Motor neuron (in vitro differentiated cells): ENCODE results near the gene RNASEL. TPM values are rescaled to one million over a fixed set of nuclear protein-coding genes. Genes with fewer than 3 reads are reported as not detected.

ENCODE experiments used
- total RNA-seq, 8 experiments: library from RNA; unstranded; fragments of 300-600 nt; gene quantifications; 2 replicates each; pipeline versions ENCODE4 v1.2.3 to v1.2.4, GENCODE V29; 2022

RNASEL gene
- total RNA-seq, 8 experiments from 2014 or later, result 2.5 to 7.9 (median 4.8) TPM

Other genes with a start within 250 kb of the RNASEL start
- 100 to 1,000 TPM in 7 of 8 experiments, 10 to 100 TPM in 1; 49.0 to 392 (median 167) TPM for gene GLUL, start 197.5 kb downstream of the RNASEL start, total RNA-seq
- 1 to 10 TPM in 1 of 8 experiments, under 1 TPM in 7; 0.11 to 1.1 (median 0.30) TPM for gene TEDDM1, start 188.6 kb downstream of the RNASEL start, total RNA-seq
- 1 to 10 TPM in 1 of 8 experiments, under 1 TPM in 4, not detected in 3; 0.17 to 2.2 (median 0.21) TPM for gene RGSL1, start 139.1 kb downstream of the RNASEL start, total RNA-seq
- gene RGS16, start 15.1 kb upstream of the RNASEL start, total RNA-seq, result 10 to 100 TPM in 5 of 8 experiments, 1 to 10 TPM in 3; 2.1 to 48.1 (median 24.5) TPM
- gene RGS8, start 95.3 kb upstream of the RNASEL start, total RNA-seq, result 10 to 100 TPM in 4 of 8 experiments, 1 to 10 TPM in 1, under 1 TPM in 3; 0.04 to 31.5 (median 9.7) TPM
- gene NPL, start 200.5 kb upstream of the RNASEL start, total RNA-seq, result 10 to 100 TPM in 1 of 8 experiments, 1 to 10 TPM in 7; 2.3 to 10.1 (median 4.0) TPM